ENCODE measurements around the gene GPSM1.

The GPSM1 gene

GRCh38 chr9:136376457-136376856 is 49.1 kb downstream of the GPSM1 start:
- no peak for TF ChIP-seq CTCF (IDR thresholded peaks at IDR 0.05; ENCODE audit: borderline replicate concordance, insufficient read depth, low read depth, low read length)
- no peak overlapping the region for H3K4me3 ChIP-seq (ENCODE audit: low read depth, low read length)

DNA sequence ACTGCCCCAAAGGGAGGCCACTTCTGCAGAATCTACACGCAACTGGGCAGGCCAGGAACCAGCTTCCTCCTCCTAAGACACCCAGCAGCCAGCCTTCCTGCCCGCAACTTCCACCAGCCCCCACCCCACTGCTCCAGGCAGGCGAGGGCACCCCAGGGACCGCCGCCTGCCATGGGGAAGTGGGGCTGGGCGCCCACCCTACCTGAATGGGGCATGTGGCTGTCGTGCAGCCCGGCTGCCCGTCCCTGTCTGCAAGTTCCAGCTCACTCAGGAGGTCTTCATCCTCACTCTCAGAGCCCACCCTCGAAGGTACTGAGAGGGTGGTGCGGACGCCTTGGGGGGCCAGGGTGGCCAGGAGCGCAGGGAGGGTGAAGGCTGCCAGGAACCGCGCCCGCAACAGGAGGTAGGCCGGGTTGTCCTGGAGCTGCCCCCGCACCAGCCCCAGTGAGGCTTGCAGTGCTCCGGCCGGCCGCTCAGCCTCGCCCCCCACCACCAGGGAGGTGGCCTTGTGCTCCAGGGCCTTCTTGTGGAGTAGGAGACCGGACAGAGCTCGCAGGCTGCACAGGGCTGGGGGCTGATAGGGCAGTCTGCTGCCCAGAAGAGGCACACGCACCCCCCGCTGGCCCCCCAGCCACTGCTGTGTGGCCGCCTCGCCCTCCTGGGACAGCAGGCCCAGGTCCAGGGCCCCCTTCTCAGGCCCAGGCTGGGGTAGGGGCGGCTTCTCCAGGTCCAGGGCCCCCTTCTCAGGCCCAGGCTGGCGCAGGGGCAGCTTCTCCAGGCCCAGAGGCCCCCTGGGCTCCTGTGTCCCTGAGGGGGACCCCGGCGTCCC is 50.2 kb downstream of the GPSM1 start:
- TF ChIP-seq CTCF (IDR thresholded peaks at IDR 0.05; ENCODE audit: borderline replicate concordance, insufficient read depth, low read depth, low read length) = no peak
- H3K4me3 ChIP-seq (ENCODE audit: low read depth, low read length) = no peak overlapping the region

GRCh38 chr9:136378170-136379002 is 51.0 kb downstream of the GPSM1 start:
- no peak overlapping the region for H3K4me3 ChIP-seq (ENCODE audit: low read depth, low read length)

GRCh38 chr9:136379003-136379287 is 51.6 kb downstream of the GPSM1 start:
- H3K4me3 ChIP-seq (ENCODE audit: low read depth, low read length) = no peak overlapping the region
- TF ChIP-seq CTCF (IDR thresholded peaks at IDR 0.05; ENCODE audit: borderline replicate concordance, insufficient read depth, low read depth, low read length) = no peak

More at GRCh38 chr9:136378170-136379002, 51.0 kb downstream of the GPSM1 start:
- TF ChIP-seq CTCF (IDR thresholded peaks at IDR 0.05; ENCODE audit: borderline replicate concordance, insufficient read depth, low read depth, low read length) = no peak

DNA sequence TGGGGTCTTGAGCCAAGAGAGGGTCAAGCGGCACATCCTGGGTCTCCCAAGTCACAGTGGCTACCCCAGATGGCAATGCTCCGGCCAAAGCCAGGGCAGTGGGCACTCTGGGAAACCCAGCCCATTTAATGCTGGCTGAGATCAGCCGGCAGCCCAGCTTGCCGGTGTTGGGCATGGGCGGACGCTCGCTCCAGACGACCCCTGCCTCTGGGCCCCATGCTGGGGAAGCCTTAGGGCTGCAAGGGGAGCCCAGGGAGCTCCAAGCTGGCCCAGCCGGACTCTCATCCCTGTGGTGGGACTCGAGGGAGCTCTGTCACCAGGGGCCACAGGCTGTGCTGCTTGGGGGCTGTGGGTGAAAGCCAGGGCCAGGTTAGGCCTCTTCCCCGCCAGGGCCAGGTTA is 52.1 kb downstream of the GPSM1 start:
- H3K4me3 ChIP-seq (ENCODE audit: low read depth, low read length) = no peak overlapping the region
- TF ChIP-seq CTCF (IDR thresholded peaks at IDR 0.05; ENCODE audit: borderline replicate concordance, insufficient read depth, low read depth, low read length) = no peak

GRCh38 chr9:136379891-136380290 is 52.6 kb downstream of the GPSM1 start:
- no peak for TF ChIP-seq CTCF (IDR thresholded peaks at IDR 0.05; ENCODE audit: borderline replicate concordance, insufficient read depth, low read depth, low read length)
- H3K4me3 ChIP-seq (ENCODE audit: low read depth, low read length) = no peak overlapping the region
